ENCODE data around the gene ATP1B2. TPM values are rescaled to one million over a fixed set of nuclear protein-coding genes. Genes with fewer than 3 reads are reported as not detected.
A peak's percentile ranks its signal among the peaks of the same experiment; 100 is the strongest.
"Not testable (repeated sequence)": the region's sequence is repeated elsewhere in the genome, so short reads cannot be mapped to it uniquely, and the experiment has no call there.

ATP1B2 gene
- total RNA-seq, 1 donor from 2014 or later, result 1.6 TPM

DNA sequence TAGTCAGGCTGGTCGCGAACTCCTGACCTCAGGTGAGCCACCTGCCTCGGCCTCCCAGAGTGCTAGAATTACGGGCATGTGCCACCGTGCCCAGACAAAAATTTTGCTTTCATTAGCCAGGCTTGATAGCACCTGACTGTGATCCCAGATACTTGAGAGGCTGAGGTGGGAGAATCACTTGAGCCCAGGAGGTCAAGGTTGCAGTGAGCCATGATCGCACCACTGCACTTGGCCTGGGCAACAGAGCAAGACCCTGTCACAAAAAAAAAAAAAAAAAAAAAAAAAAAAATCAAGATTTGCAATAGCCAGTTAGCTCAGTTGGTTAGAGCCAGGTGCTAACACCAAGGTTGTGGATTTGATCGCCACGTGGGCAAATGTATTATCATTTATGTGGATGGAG is 29.9 kb upstream of the ATP1B2 start:
- no peak overlapping the region for H3K4me3 ChIP-seq (ENCODE audit: low read length in 3 of 3)
- no peak overlapping the region for H3K27ac ChIP-seq (ENCODE audit: low read depth, low read length)
- peaks cover 0 to under 1% (median under 1%) of the 10 kb centered on the region in 3 donors for H3K36me3 ChIP-seq (ENCODE audit: control insufficient read depth in 3 of 3, insufficient read depth in 3 of 3, low read length in 3 of 3)
- H3K27me3 ChIP-seq (ENCODE audit: control insufficient read depth in 3 of 3, insufficient read depth in 3 of 3, low read length in 3 of 3), result no peaks in the 10 kb centered on the region
- H3K4me1 ChIP-seq (ENCODE audit: control insufficient read depth in 3 of 3, insufficient read depth in 3 of 3, low read length in 3 of 3), result no peaks in the 10 kb centered on the region
- H3K9me3 ChIP-seq (ENCODE audit: control insufficient read depth in 3 of 3, low read length in 3 of 3), result no peaks in the 10 kb centered on the region
- H3K9ac ChIP-seq (ENCODE audit: low read depth in 1 of 3, low read length in 3 of 3), result no peak overlapping the region

DNA sequence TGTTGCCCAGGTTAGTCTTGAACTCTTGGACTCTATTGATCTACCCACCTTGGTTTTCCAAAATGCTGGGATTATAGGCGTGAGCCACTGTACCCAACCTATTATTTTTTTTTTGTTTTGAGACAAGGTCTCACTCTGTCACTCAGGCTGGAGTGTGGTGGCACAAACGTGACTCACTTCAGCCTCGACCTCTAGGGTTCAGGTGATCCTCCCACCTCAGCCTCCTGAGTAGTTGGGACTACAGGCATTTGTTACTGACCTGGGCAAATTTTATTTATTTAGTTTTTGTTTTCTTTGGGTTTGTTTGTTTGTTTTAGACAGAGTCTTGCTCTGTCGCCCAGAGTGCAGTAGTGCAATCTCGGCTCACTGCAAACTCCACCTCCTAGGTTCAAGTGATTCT is 27.1 kb upstream of the ATP1B2 start:
- Histone ChIP-seq H3K9ac (ENCODE audit: low read depth in 1 of 3, low read length in 3 of 3) (no peak overlapping the region), H3K9me3 (ENCODE audit: control insufficient read depth in 3 of 3, low read length in 3 of 3) (no peaks in the 10 kb centered on the region), H3K4me1 (ENCODE audit: control insufficient read depth in 3 of 3, insufficient read depth in 3 of 3, low read length in 3 of 3) (peaks cover 9 to 11% (median 11%) of the 10 kb centered on the region in 3 donors), H3K4me3 (ENCODE audit: low read length in 3 of 3) (no peak overlapping the region), H3K36me3 (ENCODE audit: control insufficient read depth in 3 of 3, insufficient read depth in 3 of 3, low read length in 3 of 3) (peaks cover 4 to 5% (median 5%) of the 10 kb centered on the region in 3 donors), H3K27ac (ENCODE audit: low read depth, low read length) (no peak overlapping the region), H3K27me3 (ENCODE audit: control insufficient read depth in 3 of 3, insufficient read depth in 3 of 3, low read length in 3 of 3) (no peaks in the 10 kb centered on the region)

- H3K4me1 ChIP-seq (ENCODE audit: control insufficient read depth in 3 of 3, insufficient read depth in 3 of 3, low read length in 3 of 3), result peaks cover 9 to 11% (median 11%) of the 10 kb centered on the region in 3 donors
- H3K36me3 ChIP-seq (ENCODE audit: control insufficient read depth in 3 of 3, insufficient read depth in 3 of 3, low read length in 3 of 3); H3K4me3 ChIP-seq (ENCODE audit: low read length in 3 of 3); H3K27ac ChIP-seq (ENCODE audit: low read depth, low read length); H3K9ac ChIP-seq (ENCODE audit: low read depth in 1 of 3, low read length in 3 of 3); H3K27me3 ChIP-seq (ENCODE audit: control insufficient read depth in 3 of 3, insufficient read depth in 3 of 3, low read length in 3 of 3); H3K9me3 ChIP-seq (ENCODE audit: control insufficient read depth in 3 of 3, low read length in 3 of 3): not testable (repeated sequence)
Measured at GRCh38 chr17:7625749-7626148, 25.0 kb upstream of the ATP1B2 start.

GRCh38 chr17:7626307-7626706 is 24.4 kb upstream of the ATP1B2 start:
- Histone ChIP-seq H3K27me3 (ENCODE audit: control insufficient read depth in 3 of 3, insufficient read depth in 3 of 3, low read length in 3 of 3) (no peaks in the 10 kb centered on the region), H3K9ac (ENCODE audit: low read depth in 1 of 3, low read length in 3 of 3) (peak overlapping the region; percentile 92 to 95 (median 95)), H3K27ac (ENCODE audit: low read depth, low read length) (peak overlapping the region; percentile 97), H3K36me3 (ENCODE audit: control insufficient read depth in 3 of 3, insufficient read depth in 3 of 3, low read length in 3 of 3) (peaks cover 4 to 5% (median 5%) of the 10 kb centered on the region in 3 donors), H3K9me3 (ENCODE audit: control insufficient read depth in 3 of 3, low read length in 3 of 3) (no peaks in the 10 kb centered on the region), H3K4me3 (ENCODE audit: low read length in 3 of 3) (peak overlapping the region; percentile 14 to 91 (median 74)), H3K4me1 (ENCODE audit: control insufficient read depth in 3 of 3, insufficient read depth in 3 of 3, low read length in 3 of 3) (peaks cover 9 to 11% (median 11%) of the 10 kb centered on the region in 3 donors)

DNA sequence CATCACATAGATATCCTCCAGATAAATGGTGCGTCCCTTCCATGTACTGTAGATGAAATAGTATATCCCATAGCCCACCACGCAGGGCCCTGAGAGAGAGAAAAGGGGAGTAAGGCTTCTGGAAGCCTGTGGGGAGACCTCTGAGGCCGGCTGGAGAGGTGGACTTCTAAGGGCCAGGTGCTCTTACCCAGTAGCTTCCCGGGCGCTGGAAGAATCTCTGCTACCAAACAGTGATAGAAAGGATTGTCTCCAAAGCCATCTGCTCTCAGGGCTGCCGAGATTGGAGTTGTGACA is 23.8 kb upstream of the ATP1B2 start:
- no peaks in the 10 kb centered on the region for H3K9me3 ChIP-seq (ENCODE audit: control insufficient read depth in 3 of 3, low read length in 3 of 3)
- H3K4me1 ChIP-seq (ENCODE audit: control insufficient read depth in 3 of 3, insufficient read depth in 3 of 3, low read length in 3 of 3), result peaks cover 9 to 13% (median 11%) of the 10 kb centered on the region in 3 donors
- peak overlapping the region; percentile 74 to 91 (median 91) for H3K4me3 ChIP-seq (ENCODE audit: low read length in 3 of 3)
- H3K36me3 ChIP-seq (ENCODE audit: control insufficient read depth in 3 of 3, insufficient read depth in 3 of 3, low read length in 3 of 3), result peaks cover 4 to 5% (median 5%) of the 10 kb centered on the region in 3 donors
- H3K27me3 ChIP-seq (ENCODE audit: control insufficient read depth in 3 of 3, insufficient read depth in 3 of 3, low read length in 3 of 3), result no peaks in the 10 kb centered on the region
- peak overlapping the region; percentile 92 to 95 (median 95) for H3K9ac ChIP-seq (ENCODE audit: low read depth in 1 of 3, low read length in 3 of 3)
- H3K27ac ChIP-seq (ENCODE audit: low read depth, low read length), result peak overlapping the region; percentile 97

DNA sequence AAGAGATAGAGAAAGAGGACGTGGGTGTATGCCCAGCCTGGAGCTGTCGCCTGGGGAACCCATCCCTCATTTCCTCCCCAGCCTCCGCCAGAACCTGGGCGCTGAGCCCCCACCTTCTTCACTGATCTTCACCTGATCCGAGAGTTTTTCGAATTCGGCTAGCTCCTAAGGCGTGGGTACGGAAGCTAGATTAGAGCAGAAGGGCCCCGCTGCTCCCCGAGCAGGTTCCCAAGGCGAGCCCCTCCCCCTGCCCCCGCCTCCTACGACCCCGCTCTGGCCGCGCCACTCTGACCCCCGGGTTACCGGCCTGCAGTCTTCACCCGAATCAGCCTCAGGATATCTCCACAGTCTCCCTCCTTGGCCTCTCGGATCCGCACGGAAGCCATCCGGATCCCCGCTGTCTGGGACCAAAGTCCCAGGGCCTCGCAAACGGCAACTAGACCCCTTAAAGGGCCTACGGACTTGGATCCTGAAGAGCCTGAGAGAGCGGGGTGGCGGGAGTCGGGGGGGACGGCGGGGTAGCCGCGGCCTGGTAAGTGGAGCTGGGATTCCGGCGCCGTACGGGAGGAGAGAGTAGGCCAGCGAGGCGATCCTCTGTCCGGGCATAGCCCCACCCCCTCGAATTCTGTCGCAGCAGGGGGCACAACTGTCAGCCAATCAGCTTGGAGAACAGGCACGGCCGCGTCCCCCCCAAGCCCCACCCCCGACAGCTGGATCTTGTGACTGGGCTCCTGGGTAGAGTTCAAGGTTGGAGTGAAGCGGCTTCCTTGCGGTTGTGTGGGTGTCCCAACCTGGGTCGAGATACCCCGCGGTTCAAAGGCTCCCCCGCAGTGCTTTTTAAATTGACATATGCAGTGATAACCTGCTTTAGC is 23.2 kb upstream of the ATP1B2 start, which contains the start of gene SAT2:
TSS of gene SAT2 (minus strand) at position 572 of the 872 bp plus-strand sequence. CDS start at position 386, 186 bp downstream.
- no peaks in the 10 kb centered on the region for H3K9me3 ChIP-seq (ENCODE audit: control insufficient read depth in 3 of 3, low read length in 3 of 3)
- H3K27me3 ChIP-seq (ENCODE audit: control insufficient read depth in 3 of 3, insufficient read depth in 3 of 3, low read length in 3 of 3), result no peaks in the 10 kb centered on the region
- peak within 1 kb of the TSS; percentile 74 to 91 (median 91) for H3K4me3 ChIP-seq (ENCODE audit: low read length in 3 of 3)
- H3K27ac ChIP-seq (ENCODE audit: low read depth, low read length), result peak within 1 kb of the TSS; percentile 97
- peaks cover 11 to 13% (median 11%) of the 10 kb centered on the region in 3 donors for H3K4me1 ChIP-seq (ENCODE audit: control insufficient read depth in 3 of 3, insufficient read depth in 3 of 3, low read length in 3 of 3)
- peak within 1 kb of the TSS; percentile 92 to 95 (median 95) for H3K9ac ChIP-seq (ENCODE audit: low read depth in 1 of 3, low read length in 3 of 3)
- peaks cover 4 to 5% (median 5%) of the 10 kb centered on the region in 3 donors for H3K36me3 ChIP-seq (ENCODE audit: control insufficient read depth in 3 of 3, insufficient read depth in 3 of 3, low read length in 3 of 3)

- Histone ChIP-seq H3K4me3 (ENCODE audit: low read length in 3 of 3) (no peak within 1 kb of the TSS), H3K27ac (ENCODE audit: low read depth, low read length) (no peak within 1 kb of the TSS), H3K27me3 (ENCODE audit: control insufficient read depth in 3 of 3, insufficient read depth in 3 of 3, low read length in 3 of 3) (no peaks in the 10 kb centered on the region), H3K9me3 (ENCODE audit: control insufficient read depth in 3 of 3, low read length in 3 of 3) (no peaks in the 10 kb centered on the region), H3K4me1 (ENCODE audit: control insufficient read depth in 3 of 3, insufficient read depth in 3 of 3, low read length in 3 of 3) (peaks cover 11 to 16% (median 14%) of the 10 kb centered on the region in 3 donors), H3K36me3 (ENCODE audit: control insufficient read depth in 3 of 3, insufficient read depth in 3 of 3, low read length in 3 of 3) (peaks cover 4 to 5% (median 5%) of the 10 kb centered on the region in 3 donors), H3K9ac (ENCODE audit: low read depth in 1 of 3, low read length in 3 of 3) (peak within 1 kb of the TSS in 1 of 3 donors; percentile 8)
Measured at GRCh38 chr17:7629939-7630571, 20.7 kb upstream of the ATP1B2 start, which contains the start of gene SHBG. Gene SHBG, plus strand, starts transcription at chr17:7630135. Its CDS starts 38 bp downstream, at chr17:7630173.

GRCh38 chr17:7631398-7632380 is 19.0 kb upstream of the ATP1B2 start:
- H3K27ac ChIP-seq (ENCODE audit: low read depth, low read length), result no peak overlapping the region
- peak overlapping the region in 1 of 3 donors; percentile 14 for H3K9ac ChIP-seq (ENCODE audit: low read depth in 1 of 3, low read length in 3 of 3)
- no peaks in the 10 kb centered on the region for H3K27me3 ChIP-seq (ENCODE audit: control insufficient read depth in 3 of 3, insufficient read depth in 3 of 3, low read length in 3 of 3)
- no peaks in the 10 kb centered on the region for H3K36me3 ChIP-seq (ENCODE audit: control insufficient read depth in 3 of 3, insufficient read depth in 3 of 3, low read length in 3 of 3)
- H3K9me3 ChIP-seq (ENCODE audit: control insufficient read depth in 3 of 3, low read length in 3 of 3), result no peaks in the 10 kb centered on the region
- H3K4me1 ChIP-seq (ENCODE audit: control insufficient read depth in 3 of 3, insufficient read depth in 3 of 3, low read length in 3 of 3), result peaks cover 4 to 10% (median 7%) of the 10 kb centered on the region in 3 donors
- no peak overlapping the region for H3K4me3 ChIP-seq (ENCODE audit: low read length in 3 of 3)

DNA sequence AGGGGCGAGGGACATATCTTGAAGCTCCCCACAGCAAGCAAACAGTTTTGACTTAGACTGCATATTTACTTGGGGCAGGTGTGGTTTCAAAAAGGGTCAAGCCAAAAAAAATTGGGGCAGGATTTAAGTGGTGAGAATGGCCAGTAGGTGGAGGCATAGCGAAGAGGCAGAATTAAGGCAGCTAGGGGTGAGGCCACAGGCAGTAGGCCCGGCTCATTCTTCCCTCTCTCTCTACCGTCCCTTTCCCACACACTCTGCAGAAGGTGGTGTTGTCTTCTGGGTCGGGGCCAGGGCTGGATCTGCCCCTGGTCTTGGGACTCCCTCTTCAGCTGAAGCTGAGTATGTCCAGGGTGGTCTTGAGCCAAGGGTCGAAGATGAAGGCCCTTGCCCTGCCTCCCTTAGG is 18.2 kb upstream of the ATP1B2 start:
- Histone ChIP-seq H3K9me3 (ENCODE audit: control insufficient read depth in 3 of 3, low read length in 3 of 3) (no peaks in the 10 kb centered on the region), H3K27me3 (ENCODE audit: control insufficient read depth in 3 of 3, insufficient read depth in 3 of 3, low read length in 3 of 3) (no peaks in the 10 kb centered on the region), H3K4me3 (ENCODE audit: low read length in 3 of 3) (no peak overlapping the region), H3K9ac (ENCODE audit: low read depth in 1 of 3, low read length in 3 of 3) (peak overlapping the region in 1 of 3 donors; percentile 25), H3K4me1 (ENCODE audit: control insufficient read depth in 3 of 3, insufficient read depth in 3 of 3, low read length in 3 of 3) (peaks cover 0 to 5% (median 5%) of the 10 kb centered on the region in 3 donors), H3K36me3 (ENCODE audit: control insufficient read depth in 3 of 3, insufficient read depth in 3 of 3, low read length in 3 of 3) (no peaks in the 10 kb centered on the region), H3K27ac (ENCODE audit: low read depth, low read length) (no peak overlapping the region)
